ENCODE data around the gene EEA1.

- TF ChIP-seq CTCF (IDR thresholded peaks at IDR 0.05) (no peak), POLR2A (IDR thresholded peaks at IDR 0.05) (no peak), POLR2AphosphoS5 (IDR thresholded peaks at IDR 0.05) (no peak)
Observed at GRCh38 chr12:92759634-92760268, 169.3 kb downstream of the EEA1 start.
